Naive thymus-derived CD4-positive, alpha-beta T cell (primary cell): ENCODE results near the gene ELP4. TPM values are rescaled to one million over a fixed set of nuclear protein-coding genes. Genes with fewer than 3 reads are reported as not detected.

Experiments used
- ATAC-seq: fragments of 150-1000 bp; cut with Tn5 transposase; 2 replicates; pipeline ENCODE4 v1.10.0; 2021; ENCODE audit warnings: mild to moderate bottlenecking, moderate library complexity
- CTCF ChIA-PET: fragments of 350-600 bp; sonication (Branson Sonifier 250); formaldehyde crosslinking; loops from one replicate; lab custom pipeline; 2021; ENCODE audit warnings: antibody characterized with exemption; lab: Charles Lee
- POLR2A ChIA-PET: fragments of 350-600 bp; sonication (Branson Sonifier 250); formaldehyde crosslinking; loops from one replicate; lab custom pipeline; 2021; ENCODE audit warnings: antibody characterized with exemption, inconsistent platforms; lab: Charles Lee
- DNase-seq, 9 donors: peaks; one replicate each; pipeline versions ENCODE4 v3.0.0 to v3.0.0-alpha.2; 2020 to 2022; ENCODE audit warnings: mixed read lengths in 1 of 9
- H3K27ac ChIP-seq: one replicate; pipeline ENCODE4 v1.7.0; 2013; ENCODE audit warnings: mild to moderate bottlenecking, low read depth, low read length, moderate library complexity
- H3K27me3 ChIP-seq, 2 donors: one replicate each; pipeline ENCODE4 v1.7.0; 2013; ENCODE audit warnings: low read length in 2 of 2, mild to moderate bottlenecking in 2 of 2, moderate library complexity in 2 of 2; ENCODE audit not compliant: control insufficient read depth in 2 of 2, insufficient read depth in 2 of 2
- H3K36me3 ChIP-seq, 3 experiments: 1 replicate in 2 of 3; 2 replicates in 1 of 3; pipeline ENCODE4 v1.7.0; 2013; ENCODE audit warnings: low read length in 3 of 3, mild to moderate bottlenecking in 3 of 3, moderate library complexity in 1 of 3; ENCODE audit not compliant: insufficient read depth in 3 of 3, control insufficient read depth in 2 of 3
- H3K4me1 ChIP-seq, 2 donors: one replicate each; pipeline ENCODE4 v1.7.0; 2013; ENCODE audit warnings: low read length in 2 of 2, mild to moderate bottlenecking in 2 of 2, moderate library complexity in 1 of 2; ENCODE audit not compliant: control insufficient read depth in 2 of 2, insufficient read depth in 2 of 2
- H3K4me3 ChIP-seq: 2 replicates; pipeline ENCODE4 v1.7.0; 2013; ENCODE audit warnings: mild to moderate bottlenecking, low read length
- H3K9me3 ChIP-seq, 3 experiments: 1 replicate in 2 of 3; 2 replicates in 1 of 3; pipeline ENCODE4 v1.7.0; 2013; ENCODE audit warnings: low read length in 3 of 3; ENCODE audit not compliant: control insufficient read depth in 2 of 3
- H3K27ac Mint-ChIP-seq, 9 donors: one replicate each; pipeline ENCODE4 v1.8.0; 2020 to 2022; ENCODE audit warnings: mixed read lengths in 9 of 9, mild to moderate bottlenecking in 8 of 9, moderate library complexity in 5 of 9, inconsistent platforms in 2 of 9
- H3K27me3 Mint-ChIP-seq, 5 donors: one replicate each; pipeline ENCODE4 v1.8.0; 2021 to 2022; ENCODE audit warnings: mixed read lengths in 5 of 5, mild to moderate bottlenecking in 1 of 5
- H3K36me3 Mint-ChIP-seq, 5 donors: one replicate each; pipeline ENCODE4 v1.8.0; 2020 to 2022; ENCODE audit warnings: mixed read lengths in 5 of 5, mild to moderate bottlenecking in 3 of 5, inconsistent platforms in 1 of 5
- H3K4me1 Mint-ChIP-seq, 7 donors: one replicate each; pipeline ENCODE4 v1.8.0; 2020 to 2022; ENCODE audit warnings: mixed read lengths in 7 of 7, mild to moderate bottlenecking in 3 of 7, inconsistent platforms in 1 of 7
- H3K4me3 Mint-ChIP-seq, 10 donors: one replicate each; pipeline ENCODE4 v1.8.0; 2020 to 2022; ENCODE audit warnings: mild to moderate bottlenecking in 10 of 10, mixed read lengths in 10 of 10, moderate library complexity in 6 of 10, inconsistent platforms in 2 of 10
- H3K9me3 Mint-ChIP-seq, 11 donors: one replicate each; pipeline ENCODE4 v1.8.0; 2020 to 2022; ENCODE audit warnings: mixed read lengths in 11 of 11, mild to moderate bottlenecking in 4 of 11, inconsistent platforms in 1 of 11, moderate library complexity in 1 of 11
- intact Hi-C, 2 donors: fragments of 100-400 bp; cut with micrococcal nuclease; formaldehyde crosslinking; loops; one replicate each; pipeline ENCODE4 v1.15.1; 2023
- polyA plus RNA-seq, 2 donors: library from polyadenylated mRNA; unstranded; fragments of 300-500 nt; fragmentation: Illumina TruSeq; gene quantifications; one replicate each; pipeline ENCODE4 v1.2.3, GENCODE V29; 2021
- total RNA-seq, 6 experiments: library from RNA in 5 of 6; stranded (reverse) in 5 of 6; gene quantifications; 1 replicate in 5 of 6; 2 replicates in 1 of 6; pipeline ENCODE4 v1.2.3 and lab custom pipeline; 2021 to 2026

Gene ELP4
- total and polyA plus RNA-seq, 7 experiments from 2014 or later: 16.8 to 23.5 (median 21.2) TPM

DNA sequence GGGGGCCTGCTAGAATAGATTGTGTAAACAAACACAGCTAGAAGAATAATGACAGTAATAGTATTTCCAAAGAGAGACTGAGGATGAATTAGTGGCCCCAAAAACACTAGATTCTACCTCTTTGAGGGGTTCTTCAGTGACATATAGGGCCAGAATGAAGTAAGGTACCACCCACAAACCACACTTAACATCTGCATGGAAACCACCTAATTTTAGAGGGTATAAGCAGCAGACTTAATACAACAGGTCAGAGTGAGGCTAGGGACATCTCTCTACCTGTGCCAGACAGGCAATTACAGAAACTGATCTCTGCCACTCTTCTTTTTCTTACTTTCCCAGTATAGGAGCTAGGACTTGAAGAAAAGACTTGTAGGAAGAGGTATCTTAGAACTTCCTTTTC lies 20.1 kb downstream of the ELP4 start:
- Mint-ChIP-seq H3K4me1 (peaks cover 0 to 10% (median 5%) of the 10 kb centered on the region in 7 donors), H3K27ac (no peak overlapping the region), H3K4me3 (no peak overlapping the region), H3K36me3 (peaks cover 0 to 51% (median 22%) of the 10 kb centered on the region in 5 donors), H3K27me3 (no peaks in the 10 kb centered on the region), H3K9me3 (no peaks in the 10 kb centered on the region)
- ATAC-seq (peak; percentile 42), DNase-seq (no peak)
- ChIA-PET CTCF (no interaction called here), POLR2A (no interaction called here)
- Histone ChIP-seq H3K9me3 (no peaks in the 10 kb centered on the region), H3K27ac (no peak overlapping the region), H3K4me3 (no peak overlapping the region), H3K4me1 (no peaks in the 10 kb centered on the region), H3K36me3 (peaks cover 0 to 2% (median 0%) of the 10 kb centered on the region in 3 experiments), H3K27me3 (no peaks in the 10 kb centered on the region)
- intact Hi-C loops: no loop called here

DNA sequence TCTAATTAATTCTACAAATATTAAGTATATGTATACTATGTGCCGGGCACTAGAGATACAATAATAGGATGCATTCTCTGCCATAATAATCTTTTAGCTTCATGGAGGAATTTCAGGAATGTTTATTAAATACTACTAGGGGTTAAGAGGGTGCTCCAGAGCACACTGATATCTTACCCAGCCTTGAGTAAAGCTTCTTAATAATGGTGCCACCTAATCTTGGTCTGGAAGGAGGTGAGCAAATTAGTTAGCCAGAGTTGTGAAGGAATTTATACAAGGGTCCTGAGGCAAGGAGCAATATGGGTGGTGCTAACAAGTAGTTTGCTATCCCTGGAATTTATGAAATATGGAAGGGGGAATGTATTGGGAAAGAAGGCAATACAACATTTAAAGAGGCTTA lies 21.7 kb downstream of the ELP4 start:
- no peaks in the 10 kb centered on the region for H3K27me3 Mint-ChIP-seq

DNA sequence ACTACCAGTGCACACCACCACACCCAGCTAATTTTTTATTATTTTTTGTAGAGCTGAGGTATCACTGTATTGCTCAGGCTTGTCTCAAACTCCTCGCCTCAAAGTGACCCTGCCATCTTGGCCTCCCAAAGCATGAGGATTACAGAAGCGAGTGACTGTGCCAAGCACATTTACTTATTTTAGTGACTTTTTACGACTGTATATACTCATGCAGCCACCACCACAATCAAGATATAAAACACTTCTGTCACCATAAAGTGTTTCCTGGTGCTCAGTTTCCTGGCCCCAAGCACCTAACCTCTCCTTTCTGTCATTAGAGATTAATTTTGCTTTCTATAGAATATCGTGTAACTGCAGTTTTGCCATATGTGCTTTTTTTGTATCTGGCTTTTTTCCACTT lies 25.9 kb downstream of the ELP4 start:
- no peak for ATAC-seq
- H3K27ac Mint-ChIP-seq: no peak overlapping the region
- Histone ChIP-seq H3K9me3 (no peaks in the 10 kb centered on the region), H3K4me1 (no peaks in the 10 kb centered on the region), H3K27me3 (no peaks in the 10 kb centered on the region), H3K27ac (no peak overlapping the region), H3K4me3 (no peak overlapping the region), H3K36me3 (no peaks in the 10 kb centered on the region)
- H3K36me3 Mint-ChIP-seq: peaks cover 0 to 65% (median 21%) of the 10 kb centered on the region in 5 donors
- peaks cover 0 to 6% (median 0%) of the 10 kb centered on the region in 7 donors for H3K4me1 Mint-ChIP-seq
- POLR2A ChIA-PET: no interaction called here
- DNase-seq: no peak
- no peaks in the 10 kb centered on the region for H3K27me3 Mint-ChIP-seq
- peaks cover 0 to 1% (median 0%) of the 10 kb centered on the region in 11 donors for H3K9me3 Mint-ChIP-seq
- no peak overlapping the region for H3K4me3 Mint-ChIP-seq
- CTCF ChIA-PET: no interaction called here
- intact Hi-C loops: no loop called here

More for the DNA sequence above, 21.7 kb downstream of the ELP4 start:
- Mint-ChIP-seq H3K36me3 (peaks cover 0 to 55% (median 22%) of the 10 kb centered on the region in 5 donors), H3K4me1 (peaks cover 0 to 10% (median 5%) of the 10 kb centered on the region in 7 donors), H3K27ac (no peak overlapping the region), H3K9me3 (no peaks in the 10 kb centered on the region), H3K4me3 (no peak overlapping the region)
- no peak for ATAC-seq
- Histone ChIP-seq H3K4me1 (no peaks in the 10 kb centered on the region), H3K36me3 (peaks cover 0 to 2% (median 0%) of the 10 kb centered on the region in 3 experiments), H3K9me3 (no peaks in the 10 kb centered on the region), H3K27ac (no peak overlapping the region), H3K4me3 (no peak overlapping the region), H3K27me3 (no peaks in the 10 kb centered on the region)
- CTCF ChIA-PET: no interaction called here
- POLR2A ChIA-PET: no interaction called here
- intact Hi-C loops: no loop called here
- DNase-seq: no peak

DNA sequence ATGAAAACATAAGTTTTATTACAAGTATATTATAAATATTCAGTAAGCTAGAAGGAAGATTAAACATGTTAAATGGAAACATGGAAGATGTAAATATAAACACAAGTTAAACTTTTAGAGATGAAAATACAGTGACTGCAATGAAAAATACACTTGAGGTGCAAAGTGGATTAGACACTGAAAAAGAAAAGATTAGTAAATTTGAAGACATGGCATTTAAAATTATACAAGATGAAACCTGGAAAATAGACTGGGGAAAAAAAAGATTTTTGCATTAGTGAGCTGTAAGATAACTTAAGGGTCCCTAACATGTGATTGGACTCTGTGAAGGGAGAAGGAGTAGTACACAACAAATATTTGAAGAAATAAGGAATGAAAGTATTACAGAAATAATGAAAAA lies 33.3 kb downstream of the ELP4 start:
- CTCF ChIA-PET: no interaction called here

DNA sequence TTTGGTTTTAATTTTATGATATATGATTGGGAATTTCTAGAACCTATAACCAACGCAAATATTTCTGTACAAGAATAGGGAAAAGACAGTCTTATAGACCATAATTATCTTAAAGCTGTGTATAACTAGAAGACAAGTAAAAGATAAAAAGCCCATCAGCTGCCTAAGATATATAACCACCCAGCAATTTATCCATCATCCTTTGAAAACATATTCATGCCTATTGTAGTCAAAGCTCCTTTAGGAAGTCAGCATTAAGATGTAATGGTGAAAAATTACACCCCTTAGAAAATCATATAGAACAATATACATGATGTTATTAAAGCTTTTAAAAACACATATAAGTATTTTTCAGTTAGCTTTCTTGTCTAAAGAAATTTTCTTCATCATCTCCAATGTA lies 46.4 kb downstream of the ELP4 start:
- Mint-ChIP-seq H3K9me3 (no peaks in the 10 kb centered on the region), H3K27ac (no peak overlapping the region), H3K4me3 (no peak overlapping the region), H3K27me3 (no peaks in the 10 kb centered on the region), H3K4me1 (peaks cover 0 to 4% (median 0%) of the 10 kb centered on the region in 7 donors), H3K36me3 (peaks cover 0 to 24% (median 0%) of the 10 kb centered on the region in 5 donors)
- POLR2A ChIA-PET: no interaction called here
- no peak overlapping the region for H3K27ac ChIP-seq
- no peaks in the 10 kb centered on the region for H3K4me1 ChIP-seq
- no peaks in the 10 kb centered on the region for H3K9me3 ChIP-seq
- H3K4me3 ChIP-seq: no peak overlapping the region
- no peak for DNase-seq
- no peaks in the 10 kb centered on the region for H3K27me3 ChIP-seq
- intact Hi-C loops: no loop called here
- CTCF ChIA-PET: no interaction called here
- no peak for ATAC-seq
- no peaks in the 10 kb centered on the region for H3K36me3 ChIP-seq

More for the DNA sequence above, 33.3 kb downstream of the ELP4 start:
- Histone ChIP-seq H3K4me1 (no peaks in the 10 kb centered on the region), H3K27me3 (no peaks in the 10 kb centered on the region), H3K36me3 (no peaks in the 10 kb centered on the region), H3K9me3 (no peaks in the 10 kb centered on the region), H3K4me3 (no peak overlapping the region), H3K27ac (no peak overlapping the region)
- POLR2A ChIA-PET: no interaction called here
- Mint-ChIP-seq H3K9me3 (peaks cover 0 to 13% (median 0%) of the 10 kb centered on the region in 11 donors), H3K4me3 (no peak overlapping the region), H3K27me3 (no peaks in the 10 kb centered on the region), H3K36me3 (peaks cover 12 to 48% (median 38%) of the 10 kb centered on the region in 5 donors), H3K27ac (no peak overlapping the region), H3K4me1 (no peaks in the 10 kb centered on the region)
- no peak for DNase-seq
- no peak for ATAC-seq
- intact Hi-C loops: no loop called here

DNA sequence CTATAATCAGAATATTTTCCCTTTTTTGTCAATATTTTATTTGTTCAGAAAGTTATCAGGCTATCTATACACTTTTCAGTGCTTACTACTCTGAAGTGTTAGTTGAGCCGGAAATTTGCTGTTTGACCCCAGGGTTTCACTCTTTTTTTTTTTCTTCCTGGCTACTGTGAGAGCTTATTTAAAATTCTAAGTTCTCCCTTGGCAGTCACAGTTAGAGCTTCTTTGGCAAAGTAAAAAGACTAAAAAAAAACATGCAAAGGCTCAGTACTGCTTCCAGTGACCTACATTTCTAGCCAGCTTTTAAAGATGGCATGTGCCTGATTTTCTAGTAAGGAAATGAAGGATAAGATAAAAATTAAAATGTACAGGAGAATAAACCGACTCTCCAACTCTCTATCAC lies 48.4 kb downstream of the ELP4 start:
- Mint-ChIP-seq H3K27ac (no peak overlapping the region), H3K36me3 (peaks cover 0 to 12% (median under 1%) of the 10 kb centered on the region in 5 donors), H3K4me3 (no peak overlapping the region), H3K9me3 (peaks cover 0 to 2% (median 0%) of the 10 kb centered on the region in 11 donors), H3K27me3 (no peaks in the 10 kb centered on the region), H3K4me1 (peaks cover 0 to under 1% (median 0%) of the 10 kb centered on the region in 7 donors)
- Histone ChIP-seq H3K4me1 (no peaks in the 10 kb centered on the region), H3K4me3 (no peak overlapping the region), H3K27ac (no peak overlapping the region), H3K36me3 (no peaks in the 10 kb centered on the region), H3K27me3 (no peaks in the 10 kb centered on the region), H3K9me3 (no peaks in the 10 kb centered on the region)
- intact Hi-C loops: no loop called here
- ChIA-PET CTCF (no interaction called here), POLR2A (no interaction called here)
- ATAC-seq: no peak
- no peak for DNase-seq

DNA sequence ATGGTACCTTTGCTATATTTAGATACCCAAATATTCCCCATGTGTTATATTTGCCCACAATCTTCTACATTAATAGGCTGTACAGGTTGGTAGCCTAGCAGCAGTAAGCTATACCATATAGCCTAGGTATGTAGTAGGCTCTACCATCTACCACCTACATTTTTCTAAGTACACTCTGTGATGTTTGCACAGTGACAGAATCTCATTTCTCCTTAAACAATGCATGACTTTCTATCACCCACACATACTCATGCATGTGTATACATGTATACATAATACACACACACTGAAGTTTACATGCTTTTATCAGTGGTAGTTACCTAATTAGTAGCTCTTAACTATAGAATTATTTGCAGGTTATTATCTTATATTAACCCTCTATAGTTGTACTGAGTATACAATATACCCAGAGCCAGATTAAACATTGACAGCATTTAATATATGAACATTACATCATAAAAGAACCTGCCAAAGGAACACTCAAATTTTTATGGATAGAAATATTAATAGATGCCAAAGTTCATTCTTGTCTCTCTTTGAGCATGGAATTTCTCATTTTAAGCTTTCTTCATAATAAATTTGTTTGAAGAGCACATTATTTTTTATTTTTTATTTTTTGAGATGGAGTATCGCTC lies 51.4 kb downstream of the ELP4 start:
- Histone ChIP-seq H3K4me1 (no peaks in the 10 kb centered on the region), H3K27ac (no peak overlapping the region), H3K36me3 (no peaks in the 10 kb centered on the region), H3K9me3 (no peaks in the 10 kb centered on the region), H3K4me3 (no peak overlapping the region), H3K27me3 (no peaks in the 10 kb centered on the region)
- ChIA-PET POLR2A (no interaction called here), CTCF (no interaction called here)
- no peak overlapping the region for H3K27ac Mint-ChIP-seq
- H3K4me3 Mint-ChIP-seq: no peak overlapping the region
- DNase-seq: no peak
- intact Hi-C loops: no loop called here
- peaks cover 0 to 2% (median 0%) of the 10 kb centered on the region in 7 donors for H3K4me1 Mint-ChIP-seq
- peaks cover 0 to 18% (median 7%) of the 10 kb centered on the region in 5 donors for H3K36me3 Mint-ChIP-seq
- H3K27me3 Mint-ChIP-seq: no peaks in the 10 kb centered on the region
- H3K9me3 Mint-ChIP-seq: peaks cover 0 to 14% (median 4%) of the 10 kb centered on the region in 11 donors
- no peak for ATAC-seq
